NCI-H2107 treated with DMSO at 0.1 percent for 48 hours (cell line): Measurements from ENCODE around the gene PRLHR.

Source experiments
- DNase-seq: peaks from one replicate; lab custom pipeline; 2025; ENCODE audit not compliant: unreplicated experiment; lab: John Stamatoyannopoulos, UW

PRLHR gene

GRCh38 chr10:118564114-118564513 lies 31.3 kb downstream of the PRLHR start:
- no peak for DNase-seq

GRCh38 chr10:118563373-118563890 lies 32.0 kb downstream of the PRLHR start:
- DNase-seq: no peak

- DNase-seq: no peak
These were observed 32.6 kb downstream of the PRLHR start for GRCh38 chr10:118562851-118563250.

- no peak for DNase-seq
These were observed 37.5 kb downstream of the PRLHR start for GRCh38 chr10:118557946-118558345.

GRCh38 chr10:118551535-118552100 lies 43.8 kb downstream of the PRLHR start:
- DNase-seq: no peak

- no peak for DNase-seq
These were observed 48.2 kb downstream of the PRLHR start for GRCh38 chr10:118547282-118547681.

- no peak for DNase-seq
These were observed 49.0 kb downstream of the PRLHR start for GRCh38 chr10:118546479-118546878.

- no peak for DNase-seq
These were observed 50.1 kb downstream of the PRLHR start for GRCh38 chr10:118545381-118545780.

- no peak for DNase-seq
These were observed 51.0 kb downstream of the PRLHR start for GRCh38 chr10:118544401-118544948.

GRCh38 chr10:118543714-118544400 lies 51.6 kb downstream of the PRLHR start:
- DNase-seq: no peak

GRCh38 chr10:118542745-118543144 lies 52.7 kb downstream of the PRLHR start:
- no peak for DNase-seq

- DNase-seq: no peak
These were observed 53.2 kb downstream of the PRLHR start for GRCh38 chr10:118542205-118542604.

- DNase-seq: no peak
These were observed 53.7 kb downstream of the PRLHR start for GRCh38 chr10:118541718-118542117.
